Measurements from ENCODE around the gene ASAP2. TPM values are rescaled to one million over a fixed set of nuclear protein-coding genes. Genes with fewer than 3 reads are reported as not detected.

Gene ASAP2
- total RNA-seq, 1 experiment from 2014 or later, result 25.2 TPM

DNA sequence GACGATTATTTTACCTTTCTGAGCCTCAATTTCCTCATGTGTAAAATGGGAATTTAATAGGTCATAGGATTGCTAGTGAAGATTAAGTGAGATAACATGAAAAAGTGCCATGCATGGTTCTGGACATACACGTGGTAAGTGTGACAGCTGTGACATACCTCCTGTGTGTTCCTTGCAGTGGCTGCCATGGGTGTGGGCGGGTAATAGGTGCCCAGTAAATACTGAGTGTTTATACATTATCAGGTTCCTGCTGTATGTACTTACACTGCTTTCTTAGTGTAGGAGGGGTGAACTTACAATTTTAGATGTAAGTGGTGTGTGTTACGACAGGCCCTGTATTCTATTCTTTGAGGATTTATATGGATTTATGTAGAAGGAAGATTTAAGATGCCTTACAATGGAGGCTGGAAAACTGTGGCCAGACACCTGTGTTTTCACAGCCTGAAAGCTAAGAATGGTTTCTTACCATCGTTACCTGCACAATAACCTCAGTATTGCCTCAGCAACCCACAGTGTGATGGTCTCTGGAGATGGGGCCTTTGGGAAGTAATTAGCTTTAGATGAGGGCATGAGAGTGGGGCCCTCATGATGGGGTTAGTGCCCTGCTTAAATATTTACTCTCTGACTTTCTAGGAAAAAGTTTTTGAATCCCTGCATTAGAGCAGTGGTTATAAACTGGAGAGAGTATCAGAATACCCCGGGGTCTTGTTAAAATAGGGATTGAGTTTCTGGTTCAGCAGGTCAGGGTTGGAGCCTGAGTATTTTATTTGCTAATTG, 78.1 kb downstream of the ASAP2 start:
- H3K4me1 ChIP-seq (ENCODE audit: insufficient read depth, low read length), result peaks cover 65% of the 10 kb centered on the region
- no peak overlapping the region for H2AFZ ChIP-seq (ENCODE audit: low read length)
- BruUV-seq (replicated peaks), result no TSS peak
- peak overlapping the region; percentile 59; the same call in 1 of the 2 replicates for H3K4me2 ChIP-seq (ENCODE audit: low read length)
- H3K9me3 ChIP-seq (ENCODE audit: low read length), result no peaks in the 10 kb centered on the region
- no peaks in the 10 kb centered on the region for H3K9me2 ChIP-seq (replicated peaks; ENCODE audit: low read length)
- CTCF ChIA-PET, result interaction anchor here (0.5 to 0.6 kb wide), 2 partner anchors 36 to 49 kb away, joined by 3 read pairs; no protein-coding TSS in a partner anchor
- TF ChIP-seq EZH2 (IDR thresholded peaks at IDR 0.05; ENCODE audit: low read length, unreplicated experiment) (no peak), EZH2phosphoT487 (IDR thresholded peaks at IDR 0.05; ENCODE audit: borderline replicate concordance, low read length) (no peak)
- TF ChIP-seq, protein P1, sequence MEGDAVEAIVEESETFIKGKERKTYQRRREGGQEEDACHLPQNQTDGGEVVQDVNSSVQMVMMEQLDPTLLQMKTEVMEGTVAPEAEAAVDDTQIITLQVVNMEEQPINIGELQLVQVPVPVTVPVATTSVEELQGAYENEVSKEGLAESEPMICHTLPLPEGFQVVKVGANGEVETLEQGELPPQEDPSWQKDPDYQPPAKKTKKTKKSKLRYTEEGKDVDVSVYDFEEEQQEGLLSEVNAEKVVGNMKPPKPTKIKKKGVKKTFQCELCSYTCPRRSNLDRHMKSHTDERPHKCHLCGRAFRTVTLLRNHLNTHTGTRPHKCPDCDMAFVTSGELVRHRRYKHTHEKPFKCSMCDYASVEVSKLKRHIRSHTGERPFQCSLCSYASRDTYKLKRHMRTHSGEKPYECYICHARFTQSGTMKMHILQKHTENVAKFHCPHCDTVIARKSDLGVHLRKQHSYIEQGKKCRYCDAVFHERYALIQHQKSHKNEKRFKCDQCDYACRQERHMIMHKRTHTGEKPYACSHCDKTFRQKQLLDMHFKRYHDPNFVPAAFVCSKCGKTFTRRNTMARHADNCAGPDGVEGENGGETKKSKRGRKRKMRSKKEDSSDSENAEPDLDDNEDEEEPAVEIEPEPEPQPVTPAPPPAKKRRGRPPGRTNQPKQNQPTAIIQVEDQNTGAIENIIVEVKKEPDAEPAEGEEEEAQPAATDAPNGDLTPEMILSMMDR (conservative IDR thresholded peaks at IDR 0.05; ENCODE audit: low read depth, low read length), result no peak
- POLR2A ChIA-PET (ENCODE audit: unreplicated experiment), result no interaction called here
- H3K4me3 ChIP-seq (ENCODE audit: low read length), result no peak overlapping the region
- H3F3A ChIP-seq (ENCODE audit: low read length, unreplicated experiment), result peaks cover 14% of the 10 kb centered on the region
- ATAC-seq, result no peak
- peaks cover 11% of the 10 kb centered on the region; the same call in 1 of the 2 replicates for H3K36me3 ChIP-seq (ENCODE audit: low read depth, low read length)
- peak overlapping the region; percentile 98 for H3K27ac ChIP-seq (ENCODE audit: low read length)
- H3K79me2 ChIP-seq (ENCODE audit: low read length), result peaks cover 45% of the 10 kb centered on the region
- no peaks in the 10 kb centered on the region for H4K20me1 ChIP-seq (ENCODE audit: low read length)
- H3K9ac ChIP-seq (ENCODE audit: low read length), result no peak overlapping the region
- no peaks in the 10 kb centered on the region for H3K27me3 ChIP-seq (ENCODE audit: low read length)
- DNase-seq, result no peak
- intact Hi-C loops (cut with micrococcal nuclease), result no loop called here

- intact Hi-C loops (cut with micrococcal nuclease), result no loop called here
- no peak for TF ChIP-seq EZH2 (IDR thresholded peaks at IDR 0.05; ENCODE audit: low read length, unreplicated experiment)
- no peak for TF ChIP-seq EZH2phosphoT487 (IDR thresholded peaks at IDR 0.05; ENCODE audit: borderline replicate concordance, low read length)
- TF ChIP-seq, protein P1 (conservative IDR thresholded peaks at IDR 0.05; ENCODE audit: low read depth, low read length), result no peak
- Histone ChIP-seq H3K4me2 (ENCODE audit: low read length) (peak overlapping the region; percentile 59), H3K4me3 (ENCODE audit: low read length) (no peak overlapping the region; the same call in 1 of the 2 replicates), H4K20me1 (ENCODE audit: low read length) (no peaks in the 10 kb centered on the region), H3K27ac (ENCODE audit: low read length) (peak overlapping the region; percentile 98), H3K4me1 (ENCODE audit: insufficient read depth, low read length) (peaks cover 66% of the 10 kb centered on the region), H3K27me3 (ENCODE audit: low read length) (no peaks in the 10 kb centered on the region), H3K9me2 (replicated peaks; ENCODE audit: low read length) (no peaks in the 10 kb centered on the region), H3K9ac (ENCODE audit: low read length) (peak overlapping the region; percentile 75), H3K9me3 (ENCODE audit: low read length) (no peaks in the 10 kb centered on the region), H2AFZ (ENCODE audit: low read length) (no peak overlapping the region), H3F3A (ENCODE audit: low read length, unreplicated experiment) (peaks cover 14% of the 10 kb centered on the region), H3K36me3 (ENCODE audit: low read depth, low read length) (peaks cover 12% of the 10 kb centered on the region; the same call in 1 of the 2 replicates), H3K79me2 (ENCODE audit: low read length) (peaks cover 50% of the 10 kb centered on the region)
- ChIA-PET CTCF (interaction anchor here (0.5 to 0.6 kb wide), 2 partner anchors 36 to 48 kb away, joined by 3 read pairs; no protein-coding TSS in a partner anchor), POLR2A (ENCODE audit: unreplicated experiment) (no interaction called here)
- no TSS peak for BruUV-seq (replicated peaks)
- ATAC-seq (no peak), DNase-seq (peak; percentile 50)
These were observed 78.8 kb downstream of the ASAP2 start for GRCh38 chr2:9285385-9285920.
